Dorsolateral prefrontal cortex (tissue), 118 donors: ENCODE results near the gene ABCB9. TPM values are rescaled to one million over a fixed set of nuclear protein-coding genes. Genes with fewer than 3 reads are reported as not detected.

Experiments used
- microRNA-seq, 43 experiments: library from miRNA; unstranded; fragments of <30 nt; microRNA quantifications; one replicate each; pipeline ENCODE4 v1.2.0, GENCODE V29; 2022
- total RNA-seq, 120 experiments: library from RNA; stranded (reverse); gene quantifications; one replicate each; pipeline versions ENCODE4 v1.2.3 to v1.2.4, GENCODE V29; 2022

Gene ABCB9
- total RNA-seq, 120 experiments from 2014 or later: 26.8 to 86.6 (median 52.6) TPM

Small RNA genes within 50 kb of the gene (microRNA-seq; reads per million reads assigned to microRNA genes)
- 0 reads per million in 43 experiments for gene MIR4304

Other genes starting within 250 kb of the ABCB9 start
- gene HCAR3, start 249.7 kb downstream of the ABCB9 start, total RNA-seq: 1 to 10 TPM in 3 of 120 experiments, under 1 TPM in 33, not detected in 84; 0.19 to 2.5 (median 0.39) TPM
- gene HCAR1, start 235.6 kb downstream of the ABCB9 start, total RNA-seq: 1 to 10 TPM in 1 of 120 experiments, under 1 TPM in 100, not detected in 19; 0.07 to 1.1 (median 0.28) TPM
- gene DENR, start 213.6 kb downstream of the ABCB9 start, total RNA-seq: 10 to 100 TPM; 23.3 to 54.9 (median 38.1) TPM
- gene CCDC62, start 191.9 kb downstream of the ABCB9 start, total RNA-seq: 10 to 100 TPM in 4 of 120 experiments, 1 to 10 TPM in 116; 2.9 to 10.5 (median 4.9) TPM
- gene HIP1R, start 131.0 kb downstream of the ABCB9 start, total RNA-seq: 100 to 1,000 TPM in 104 of 120 experiments, 10 to 100 TPM in 16; 38.9 to 309 (median 147) TPM
- gene VPS37B, start 70.3 kb downstream of the ABCB9 start, total RNA-seq: 10 to 100 TPM; 15.8 to 35.3 (median 22.0) TPM
- gene OGFOD2, start 8.8 kb upstream of the ABCB9 start, total RNA-seq: 10 to 100 TPM in 119 of 120 experiments, 1 to 10 TPM in 1; 9.6 to 30.5 (median 17.3) TPM
- 100 to 1,000 TPM; 127 to 221 (median 162) TPM for gene ARL6IP4, start 14.2 kb upstream of the ABCB9 start, total RNA-seq
- gene PITPNM2, start 184.6 kb upstream of the ABCB9 start, total RNA-seq: 10 to 100 TPM; 20.9 to 89.8 (median 62.6) TPM